ENCODE data around the gene RPL36.
A peak's percentile ranks its signal among the peaks of the same experiment; 100 is the strongest.

The RPL36 gene

DNA sequence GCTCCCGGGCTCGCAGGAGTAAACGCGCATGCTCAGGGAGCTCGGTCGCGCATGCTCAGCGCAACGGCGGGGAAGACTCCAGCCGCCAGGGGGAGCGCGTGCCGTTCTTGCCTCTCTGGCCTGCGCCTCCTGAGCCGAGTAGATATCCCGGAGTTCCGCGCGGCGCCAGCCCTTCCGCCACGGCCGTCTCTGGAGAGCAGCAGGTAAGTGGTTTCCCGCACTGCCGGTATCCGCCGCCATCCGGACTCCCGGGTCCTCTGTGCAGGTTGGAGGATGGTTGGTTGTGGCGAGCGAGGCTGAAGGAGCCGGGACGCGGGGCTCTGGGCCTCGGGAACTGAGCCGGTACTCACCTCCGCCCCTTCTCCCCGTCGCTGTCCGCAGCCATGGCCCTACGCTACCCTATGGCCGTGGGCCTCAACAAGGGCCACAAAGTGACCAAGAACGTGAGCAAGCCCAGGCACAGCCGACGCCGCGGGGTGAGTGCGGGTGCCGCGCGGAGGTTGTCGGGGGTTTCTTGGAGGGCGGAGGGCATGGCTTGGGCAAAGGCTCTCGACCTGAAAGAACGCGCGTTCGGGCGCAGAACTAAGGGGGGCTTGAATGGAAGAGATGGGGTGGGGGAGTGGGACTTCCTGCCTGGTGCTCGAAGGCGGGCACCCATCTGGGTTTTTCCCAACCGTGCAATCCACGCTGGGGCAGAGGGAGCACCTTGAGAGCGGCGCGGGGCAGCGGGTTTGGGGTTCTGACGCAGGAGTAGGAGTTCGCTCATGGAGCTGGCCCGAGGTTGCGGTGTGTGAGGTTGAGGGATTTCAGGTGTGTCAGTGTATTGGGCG is at the start of gene RPL36:
Gene RPL36, plus strand, starts transcription at position 171 of the 830 bp plus-strand sequence. Its CDS starts 213 bp downstream, at position 384.
- peak; percentile 98 for TF ChIP-seq CTCF (IDR thresholded peaks at IDR 0.05; ENCODE audit: low read depth, low read length, missing control alignments)
- peak within 1 kb of the TSS; percentile 75 for H3K4me3 ChIP-seq (replicated peaks; ENCODE audit: low read depth, low read length)
- peak; percentile 91 for DNase-seq (ENCODE audit: extremely low read depth, low read depth)

GRCh38 chr19:5641171-5641570 is 48.9 kb upstream of the RPL36 start:
- H3K4me3 ChIP-seq (replicated peaks; ENCODE audit: low read depth, low read length): no peak overlapping the region
- no peak for TF ChIP-seq CTCF (IDR thresholded peaks at IDR 0.05; ENCODE audit: low read depth, low read length, missing control alignments)
- no peak for DNase-seq (ENCODE audit: extremely low read depth, low read depth)

- no peak overlapping the region for H3K4me3 ChIP-seq (replicated peaks; ENCODE audit: low read depth, low read length)
- TF ChIP-seq CTCF (IDR thresholded peaks at IDR 0.05; ENCODE audit: low read depth, low read length, missing control alignments): no peak
- no peak for DNase-seq (ENCODE audit: extremely low read depth, low read depth)
Observed at GRCh38 chr19:5642204-5642603, 47.9 kb upstream of the RPL36 start.

GRCh38 chr19:5643060-5643459 is 47.0 kb upstream of the RPL36 start:
- H3K4me3 ChIP-seq (replicated peaks; ENCODE audit: low read depth, low read length): no peak overlapping the region
- DNase-seq (ENCODE audit: extremely low read depth, low read depth): no peak
- no peak for TF ChIP-seq CTCF (IDR thresholded peaks at IDR 0.05; ENCODE audit: low read depth, low read length, missing control alignments)

DNA sequence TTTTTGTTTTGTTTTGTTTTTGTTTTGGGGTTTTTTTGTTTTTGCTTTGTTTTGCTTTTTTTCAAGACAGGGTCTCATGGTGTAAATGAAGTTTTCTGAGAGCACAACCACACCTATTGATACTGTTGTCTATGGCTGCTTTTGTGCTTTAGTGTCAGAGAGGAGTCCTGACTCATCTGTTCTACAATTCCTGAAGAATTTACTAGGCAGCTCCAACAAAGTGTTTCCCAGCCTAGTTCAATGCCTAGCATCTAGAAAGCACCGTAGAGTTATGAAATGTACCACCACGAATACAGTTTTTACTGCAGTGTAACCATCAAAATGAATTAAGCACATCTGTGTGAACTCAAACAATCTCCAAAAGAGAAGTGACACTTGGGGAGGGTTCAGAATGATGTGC is 46.1 kb upstream of the RPL36 start:
- no peak overlapping the region for H3K4me3 ChIP-seq (replicated peaks; ENCODE audit: low read depth, low read length)
- TF ChIP-seq CTCF (IDR thresholded peaks at IDR 0.05; ENCODE audit: low read depth, low read length, missing control alignments): no peak
- no peak for DNase-seq (ENCODE audit: extremely low read depth, low read depth)

DNA sequence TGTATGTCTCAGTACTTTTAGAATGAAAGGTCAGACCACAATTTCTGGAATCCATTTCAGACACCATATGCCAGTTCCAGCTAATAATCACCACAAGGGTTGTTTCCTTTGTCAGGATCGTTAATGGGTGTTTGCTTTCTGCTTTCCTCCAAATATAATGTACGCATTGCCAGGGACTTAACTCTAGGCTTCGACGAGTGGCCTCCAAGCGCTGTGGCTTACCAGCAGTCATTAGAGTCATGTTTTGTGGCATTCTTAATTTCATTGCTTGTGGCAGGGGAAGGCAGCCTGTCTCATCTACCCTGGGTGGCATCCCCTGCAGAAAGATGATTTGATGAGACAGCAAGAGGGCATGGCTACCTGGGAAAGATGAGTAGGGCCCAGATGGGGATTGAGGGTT is 44.7 kb upstream of the RPL36 start:
- no peak overlapping the region for H3K4me3 ChIP-seq (replicated peaks; ENCODE audit: low read depth, low read length)
- DNase-seq (ENCODE audit: extremely low read depth, low read depth): no peak
- no peak for TF ChIP-seq CTCF (IDR thresholded peaks at IDR 0.05; ENCODE audit: low read depth, low read length, missing control alignments)

All from HFF-Myc (cell line).